ENCODE results near the gene FOXA1. TPM values are rescaled to one million over a fixed set of nuclear protein-coding genes. Genes with fewer than 3 reads are reported as not detected.

Gene FOXA1
- total RNA-seq, 1 experiment from 2014 or later: 6.5 TPM

GRCh38 chr14:37589715-37590427 is 5.2 kb downstream of the FOXA1 start:
- no peak for DNase-seq (ENCODE audit: low read depth)

GRCh38 chr14:37588956-37589714 is 5.9 kb downstream of the FOXA1 start:
- peak; percentile 68 for DNase-seq (ENCODE audit: low read depth)

DNA sequence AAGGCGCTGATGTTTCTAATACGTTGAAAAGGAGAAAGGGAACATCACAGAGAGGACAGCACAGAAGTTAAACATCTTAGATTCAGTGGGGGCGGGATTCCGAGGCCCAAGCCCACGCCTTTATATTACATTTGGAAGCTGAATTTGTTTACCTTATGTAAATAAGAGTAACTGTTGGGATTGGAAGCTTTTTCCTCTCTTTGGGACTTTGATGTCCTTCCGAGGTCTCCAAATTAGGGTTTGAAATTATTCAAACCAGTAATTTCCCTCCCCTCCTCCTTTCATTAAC is 6.4 kb downstream of the FOXA1 start:
- no peak for DNase-seq (ENCODE audit: low read depth)

GRCh38 chr14:37587881-37588666 is 7.0 kb downstream of the FOXA1 start:
- peak; percentile 60 for DNase-seq (ENCODE audit: low read depth)

DNA sequence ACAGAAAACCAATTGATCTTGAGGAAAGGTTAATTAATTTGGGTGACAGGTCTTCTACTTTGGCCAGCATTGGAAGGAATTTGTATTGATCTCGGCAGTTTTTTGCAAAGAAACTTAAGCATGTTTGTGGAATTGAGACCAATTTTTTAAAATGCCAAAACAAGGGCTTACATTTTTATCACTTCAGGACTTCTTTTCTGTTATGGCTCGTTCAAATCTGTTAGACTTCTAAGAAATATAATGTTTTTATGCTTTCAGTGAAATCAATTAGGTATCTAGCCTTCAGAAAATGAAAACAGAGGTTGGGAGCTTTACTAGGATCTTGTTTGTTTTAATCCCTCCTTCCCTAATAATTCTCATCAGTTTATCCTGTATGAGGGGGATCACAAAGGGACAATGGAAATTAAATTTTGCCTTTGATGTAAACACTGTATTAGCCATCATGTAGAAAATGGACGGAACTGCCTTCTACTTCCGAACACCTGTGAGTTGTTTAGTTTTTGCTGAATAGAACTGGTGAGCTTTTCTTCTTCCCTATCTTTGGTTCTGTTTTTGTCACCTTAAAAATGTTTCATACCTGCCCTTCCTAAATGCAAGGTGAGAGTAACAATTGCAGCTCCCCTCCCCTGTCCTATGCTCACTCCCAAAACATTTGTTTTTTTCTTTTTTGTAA is 7.8 kb downstream of the FOXA1 start:
- no peak for DNase-seq (ENCODE audit: low read depth)

DNA sequence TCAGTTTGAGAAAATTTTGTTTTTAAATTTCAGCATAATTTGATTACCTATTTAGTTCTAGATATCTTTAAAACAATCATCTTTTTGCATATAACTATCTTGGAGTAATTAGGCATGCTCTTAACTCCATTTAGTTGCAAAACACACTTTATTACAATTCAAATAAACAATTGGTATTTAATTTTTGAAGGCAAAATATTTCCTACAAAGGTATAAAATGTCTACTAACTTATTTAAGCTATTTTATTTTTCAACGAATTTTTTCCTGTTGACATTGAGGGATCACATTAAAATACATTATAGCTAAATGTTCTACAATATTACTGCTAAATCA is 8.3 kb downstream of the FOXA1 start:
- DNase-seq (ENCODE audit: low read depth): no peak

DNA sequence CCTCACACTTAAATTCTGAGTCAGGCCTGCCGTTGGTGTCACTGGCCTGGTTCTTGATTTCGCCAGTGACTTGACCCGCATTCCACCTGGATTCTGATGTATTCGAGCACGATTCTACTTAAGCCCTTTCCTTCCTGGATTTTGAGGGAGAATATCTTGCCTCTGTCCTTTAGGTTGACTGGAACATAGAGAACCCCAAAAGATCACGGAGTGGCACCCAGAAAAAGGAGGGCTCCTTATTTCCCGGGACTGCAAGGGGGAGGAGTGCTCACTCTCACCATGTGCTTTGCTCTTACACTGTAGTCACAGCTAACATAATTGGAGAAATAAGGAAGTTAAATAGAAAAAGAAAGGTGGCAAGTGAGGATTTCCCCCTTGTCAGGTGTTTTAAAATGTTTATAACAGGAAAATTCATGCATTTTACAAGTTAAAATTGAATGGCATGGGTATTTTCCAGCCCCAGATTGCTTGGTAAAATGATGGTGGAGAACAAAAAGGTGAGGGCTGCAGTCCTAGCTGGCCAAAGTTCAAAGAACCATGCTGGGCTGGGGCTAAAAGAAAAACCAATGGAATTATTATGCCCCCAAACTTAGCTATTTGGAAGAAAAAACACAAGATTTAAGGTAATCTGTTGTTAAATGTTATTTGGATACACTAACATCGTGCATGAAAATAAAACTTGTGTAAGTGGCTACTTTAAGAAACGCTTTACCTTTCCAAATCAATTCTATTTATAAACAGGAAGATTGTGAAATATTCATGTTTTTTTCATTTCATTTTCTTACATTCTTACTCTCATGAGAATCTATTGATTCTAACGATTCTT is 8.9 kb downstream of the FOXA1 start:
- DNase-seq (ENCODE audit: low read depth): peak; percentile 54

DNA sequence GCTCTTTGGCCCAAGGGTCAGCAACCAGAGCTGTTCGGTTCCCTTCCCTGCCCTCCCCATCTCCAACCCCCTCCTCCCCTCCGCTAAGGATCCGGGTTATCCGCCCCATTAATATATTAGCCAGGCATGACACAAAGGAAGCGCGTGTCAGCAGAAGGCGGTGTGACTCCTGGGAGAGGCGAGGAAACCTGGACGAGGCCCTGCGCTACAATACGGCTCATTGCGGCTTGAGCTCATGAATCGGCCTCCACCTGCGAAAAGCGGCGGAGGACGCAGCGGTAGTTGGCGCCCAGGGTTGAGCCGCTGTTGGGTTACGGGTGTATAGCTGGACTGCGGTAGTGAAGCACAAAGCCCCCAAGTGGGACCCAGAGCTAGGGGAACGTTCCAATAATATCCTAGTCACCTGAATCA is 9.9 kb downstream of the FOXA1 start:
- peak; percentile 72 for DNase-seq (ENCODE audit: low read depth)

GRCh38 chr14:37584211-37585100 is 10.6 kb downstream of the FOXA1 start:
- peak; percentile 45 for DNase-seq (ENCODE audit: low read depth)

DNA sequence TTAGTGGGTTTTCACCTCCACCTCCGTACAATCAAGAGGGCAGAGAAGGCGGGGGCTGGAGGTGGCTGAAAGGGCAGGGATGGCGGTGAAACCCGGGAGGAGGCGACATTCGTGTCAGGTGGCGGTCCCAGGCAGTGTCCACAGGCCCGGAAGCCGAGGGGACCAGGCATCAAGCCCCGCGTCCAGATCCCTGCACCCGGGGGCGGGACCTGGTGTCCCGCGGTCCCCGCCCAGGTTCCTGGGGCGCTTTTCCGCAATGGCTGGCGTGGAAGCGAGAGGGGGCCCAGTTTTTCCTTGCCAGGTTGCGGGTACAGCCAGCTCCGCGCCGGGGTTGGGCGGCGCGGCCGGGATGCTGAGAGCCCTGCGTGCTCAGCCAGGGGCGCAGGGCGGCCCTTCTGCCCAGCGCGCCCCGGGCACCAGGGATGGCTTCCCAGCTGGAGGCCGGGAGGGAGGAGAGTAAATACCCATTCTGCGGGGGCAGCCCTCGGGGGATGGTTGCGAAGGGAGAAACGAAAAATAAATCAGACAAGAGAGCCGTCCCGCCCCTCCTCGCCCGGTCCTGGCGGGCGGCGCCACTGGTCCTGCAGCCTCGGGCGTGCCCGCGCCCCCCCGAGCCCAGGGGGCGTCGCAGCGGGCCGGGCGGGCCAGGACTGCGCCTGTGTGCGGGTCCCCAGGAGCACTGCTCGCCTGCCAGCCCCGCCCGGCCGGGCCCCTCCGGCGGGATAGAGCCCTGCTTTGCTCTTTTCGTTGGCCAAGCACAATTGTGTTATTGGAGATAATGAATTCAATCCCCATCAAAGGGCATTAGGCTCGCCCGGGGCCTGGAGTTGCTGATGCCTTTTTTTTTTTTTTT is 11.5 kb downstream of the FOXA1 start:
- DNase-seq (ENCODE audit: low read depth): peak; percentile 59

DNA sequence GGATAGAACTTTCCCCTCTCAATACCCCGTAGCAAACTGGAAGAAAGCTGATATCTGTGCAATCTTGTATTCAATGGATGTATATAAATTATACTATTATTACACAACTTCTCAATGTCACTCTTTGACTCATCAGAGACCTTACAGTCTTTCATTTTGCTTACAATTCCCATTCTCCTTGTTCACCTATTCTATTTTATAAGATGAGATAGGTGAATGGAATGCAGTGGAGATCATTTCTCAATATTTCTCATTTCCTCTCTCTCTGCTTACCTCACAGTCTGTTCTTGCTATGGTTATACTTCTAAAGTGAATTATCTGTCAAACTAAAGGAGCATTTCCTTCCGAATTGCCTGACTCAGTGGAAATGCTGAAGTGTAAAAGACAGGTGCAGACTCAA is 14.9 kb downstream of the FOXA1 start:
- DNase-seq (ENCODE audit: low read depth): peak; percentile 18

- peak; percentile 24 for DNase-seq (ENCODE audit: low read depth)
Measured at GRCh38 chr14:37579274-37579673, 15.8 kb downstream of the FOXA1 start.

- DNase-seq (ENCODE audit: low read depth): no peak
Measured at GRCh38 chr14:37573356-37573755, 21.7 kb downstream of the FOXA1 start.

GRCh38 chr14:37571391-37571790 is 23.7 kb downstream of the FOXA1 start:
- DNase-seq (ENCODE audit: low read depth): no peak

- no peak for DNase-seq (ENCODE audit: low read depth)
Measured at GRCh38 chr14:37569729-37570128, 25.3 kb downstream of the FOXA1 start.

DNA sequence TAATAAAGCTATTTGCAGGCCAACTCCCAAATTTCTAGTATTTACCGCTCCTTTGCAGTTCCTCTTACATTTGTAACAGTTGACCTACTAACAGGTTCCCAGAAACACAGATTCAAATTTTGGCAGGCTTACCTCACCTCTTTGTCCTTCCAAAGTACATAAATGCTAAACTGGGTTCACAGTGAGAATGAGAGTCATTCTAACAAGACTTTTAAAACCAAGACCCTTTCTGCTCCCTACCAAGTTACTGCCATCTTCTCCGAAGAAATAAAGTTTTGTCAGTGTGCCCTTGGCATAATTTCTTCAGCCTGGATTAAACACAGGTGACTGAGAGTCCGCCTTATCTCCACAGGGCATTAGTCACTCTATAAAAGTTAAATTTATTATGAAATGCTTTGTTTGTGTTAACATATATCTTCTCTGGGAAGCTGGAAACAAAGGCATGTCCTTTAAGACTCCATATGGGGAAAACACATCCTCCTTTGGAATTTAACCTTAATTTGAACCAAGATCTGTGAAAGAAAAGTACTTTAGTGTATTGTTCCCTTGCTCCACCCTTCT is 28.2 kb downstream of the FOXA1 start:
- DNase-seq (ENCODE audit: low read depth): peak; percentile 28

DNA sequence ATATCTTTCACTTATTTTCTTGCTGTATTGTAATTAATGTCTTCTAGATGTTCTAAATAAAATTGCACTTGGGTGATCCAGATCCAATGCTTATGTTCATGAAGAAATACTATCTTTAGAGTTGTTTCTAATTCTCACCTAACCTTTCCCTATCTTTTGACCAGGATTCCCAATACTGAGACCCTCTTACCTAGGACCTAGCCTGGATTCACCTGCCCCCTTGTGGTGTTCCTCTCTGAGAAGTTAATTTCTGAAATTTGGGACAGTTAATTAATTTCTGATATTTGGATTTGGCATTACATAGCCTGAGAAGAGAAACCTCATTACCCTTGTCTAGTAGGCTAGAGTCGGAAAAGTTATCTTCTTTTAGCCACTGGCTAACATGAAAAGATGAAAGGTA is 29.5 kb downstream of the FOXA1 start:
- no peak for DNase-seq (ENCODE audit: low read depth)

GRCh38 chr14:37563189-37563588 is 31.9 kb downstream of the FOXA1 start:
- DNase-seq (ENCODE audit: low read depth): no peak

DNA sequence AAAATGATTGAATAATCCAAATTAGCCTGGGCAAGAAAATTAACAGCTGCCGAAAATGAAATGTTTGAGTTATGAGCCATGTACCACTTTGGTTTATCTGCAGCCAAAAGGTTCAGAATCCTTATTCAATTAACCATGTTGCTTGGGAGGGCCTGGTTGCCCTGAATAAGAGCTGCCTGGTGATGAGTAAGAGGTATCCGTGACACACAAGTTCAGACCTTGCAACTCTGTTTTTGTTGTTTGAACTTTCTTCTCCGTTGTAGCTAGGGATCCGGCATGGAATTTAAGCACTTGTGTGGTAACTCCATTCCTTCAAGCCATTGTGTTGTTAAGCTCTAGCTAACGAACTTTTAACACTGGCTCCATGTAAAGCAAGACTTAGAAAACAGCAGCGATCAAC is 35.7 kb downstream of the FOXA1 start:
- peak; percentile 71 for DNase-seq (ENCODE audit: low read depth)

Data from Daoy (cell line).